Astrocyte (in vitro differentiated cells and primary cell): ENCODE results near the gene FNDC11. TPM values are rescaled to one million over a fixed set of nuclear protein-coding genes. Genes with fewer than 3 reads are reported as not detected.

Experiments
- DNase-seq: peaks from one replicate; pipeline ENCODE4 v3.0.0-alpha.2; 2010; ENCODE audit warnings: low read depth
- FAIRE-seq: peaks from 2 replicates; lab custom pipeline; 2011; peaks lifted over from hg19 to GRCh38; lab: Jason Lieb, UNC
- H2AFZ ChIP-seq: 2 replicates; pipeline ENCODE4 v1.6.0; 2012; ENCODE audit warnings: low read depth, low read length, inconsistent platforms
- H3K27ac ChIP-seq: 2 replicates; pipeline ENCODE4 v1.5.1; 2011; ENCODE audit warnings: low read depth, low read length, inconsistent platforms
- H3K27me3 ChIP-seq: 2 replicates; pipeline ENCODE4 v1.6.0; 2011; ENCODE audit warnings: low read length, inconsistent platforms; ENCODE audit not compliant: insufficient read depth
- H3K36me3 ChIP-seq: 2 replicates; pipeline ENCODE4 v1.5.1; 2011; ENCODE audit warnings: low read length, inconsistent platforms; ENCODE audit not compliant: insufficient read depth
- H3K4me1 ChIP-seq: 2 replicates; pipeline ENCODE4 v1.5.1; 2011; ENCODE audit warnings: low read length, inconsistent platforms; ENCODE audit not compliant: insufficient read depth
- H3K4me2 ChIP-seq: 2 replicates; pipeline ENCODE4 v1.6.0; 2012; ENCODE audit warnings: low read length, inconsistent platforms
- H3K4me3 ChIP-seq: 2 replicates; pipeline ENCODE4 v1.5.1; 2011; ENCODE audit warnings: low read depth, mild to moderate bottlenecking, low read length, inconsistent platforms; ENCODE audit not compliant: insufficient read depth
- H3K79me2 ChIP-seq: 2 replicates; pipeline ENCODE4 v1.6.0; 2012; ENCODE audit warnings: mild to moderate bottlenecking, low read length, inconsistent platforms; ENCODE audit not compliant: insufficient read depth
- H3K9ac ChIP-seq: 2 replicates; pipeline ENCODE4 v1.6.0; 2012; ENCODE audit warnings: mild to moderate bottlenecking, low read length, inconsistent platforms
- H3K9me3 ChIP-seq: 2 replicates; pipeline ENCODE4 v1.5.1; 2012; ENCODE audit warnings: low read depth, mild to moderate bottlenecking, low read length, inconsistent platforms; ENCODE audit not compliant: insufficient read depth
- H4K20me1 ChIP-seq: 2 replicates; pipeline ENCODE4 v1.6.0; 2012; ENCODE audit warnings: low read length, inconsistent platforms; ENCODE audit not compliant: insufficient read depth
- H3K27ac Mint-ChIP-seq: one replicate; pipeline ENCODE4 v1.8.0; 2021; ENCODE audit warnings: mild to moderate bottlenecking, mixed read lengths; ENCODE audit not compliant: unreplicated experiment
- H3K27me3 Mint-ChIP-seq: one replicate; pipeline ENCODE4 v1.8.0; 2021; ENCODE audit warnings: low read depth, mixed read lengths; ENCODE audit not compliant: unreplicated experiment
- H3K36me3 Mint-ChIP-seq: one replicate; pipeline ENCODE4 v1.8.0; 2021; ENCODE audit warnings: low read depth, mixed read lengths; ENCODE audit not compliant: unreplicated experiment
- H3K4me1 Mint-ChIP-seq: one replicate; pipeline ENCODE4 v1.8.0; 2021; ENCODE audit warnings: low read depth, mixed read lengths; ENCODE audit not compliant: unreplicated experiment
- H3K4me3 Mint-ChIP-seq: one replicate; pipeline ENCODE4 v1.8.0; 2021; ENCODE audit warnings: mild to moderate bottlenecking, moderate library complexity, mixed read lengths; ENCODE audit not compliant: unreplicated experiment
- H3K9me3 Mint-ChIP-seq: one replicate; pipeline ENCODE4 v1.8.0; 2021; ENCODE audit warnings: mild to moderate bottlenecking, mixed read lengths; ENCODE audit not compliant: unreplicated experiment
- EZH2 ChIP-seq: IDR thresholded peaks from 2 replicates; pipeline ENCODE4 v1.6.1; 2012; ENCODE audit warnings: mild to moderate bottlenecking, low read length, inconsistent platforms; ENCODE audit not compliant: insufficient read depth
- total RNA-seq: library from RNA; stranded (reverse); gene quantifications from 2 replicates; pipeline ENCODE4 v1.2.1, GENCODE V29; 2021
- TF ChIP-seq, protein P1 (sequence below): IDR thresholded peaks from 2 replicates; pipeline ENCODE4 v1.5.1; 2011; ENCODE audit warnings: low read depth, mild to moderate bottlenecking, inconsistent platforms, low read length, moderate library complexity; ENCODE audit not compliant: insufficient read depth

The FNDC11 gene
- total RNA-seq, 1 donor from 2014 or later, result 0.20 TPM

DNA sequence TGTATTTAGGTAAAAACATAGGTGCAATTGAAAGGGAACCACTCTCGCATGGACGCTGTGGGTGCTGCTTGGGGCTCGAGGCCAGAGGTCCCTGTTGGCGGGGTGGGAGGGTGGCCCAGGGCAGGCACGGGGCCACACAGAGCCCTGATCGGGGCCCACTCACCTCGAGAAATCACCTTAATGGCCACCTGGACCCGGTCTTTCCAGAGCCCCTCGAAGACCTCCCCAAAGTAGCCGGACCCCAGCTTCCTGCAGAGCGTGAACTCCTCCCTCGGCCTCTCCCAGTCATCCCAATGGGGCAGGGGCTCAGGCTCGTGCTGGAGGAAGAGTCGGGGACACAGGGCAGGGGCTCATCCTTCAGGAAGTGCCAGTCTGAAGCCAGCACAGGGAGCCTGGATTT is 20.6 kb upstream of the FNDC11 start:
- no peaks in the 10 kb centered on the region for H3K36me3 Mint-ChIP-seq
- no peak overlapping the region for H3K4me3 ChIP-seq
- no peaks in the 10 kb centered on the region for H3K27me3 ChIP-seq
- no peaks in the 10 kb centered on the region for H3K27me3 Mint-ChIP-seq
- H3K9me3 ChIP-seq, result no peaks in the 10 kb centered on the region
- H3K4me1 ChIP-seq, result peaks cover 8% of the 10 kb centered on the region
- no peak overlapping the region for H3K9ac ChIP-seq
- TF ChIP-seq EZH2, result no peak
- TF ChIP-seq, protein P1, sequence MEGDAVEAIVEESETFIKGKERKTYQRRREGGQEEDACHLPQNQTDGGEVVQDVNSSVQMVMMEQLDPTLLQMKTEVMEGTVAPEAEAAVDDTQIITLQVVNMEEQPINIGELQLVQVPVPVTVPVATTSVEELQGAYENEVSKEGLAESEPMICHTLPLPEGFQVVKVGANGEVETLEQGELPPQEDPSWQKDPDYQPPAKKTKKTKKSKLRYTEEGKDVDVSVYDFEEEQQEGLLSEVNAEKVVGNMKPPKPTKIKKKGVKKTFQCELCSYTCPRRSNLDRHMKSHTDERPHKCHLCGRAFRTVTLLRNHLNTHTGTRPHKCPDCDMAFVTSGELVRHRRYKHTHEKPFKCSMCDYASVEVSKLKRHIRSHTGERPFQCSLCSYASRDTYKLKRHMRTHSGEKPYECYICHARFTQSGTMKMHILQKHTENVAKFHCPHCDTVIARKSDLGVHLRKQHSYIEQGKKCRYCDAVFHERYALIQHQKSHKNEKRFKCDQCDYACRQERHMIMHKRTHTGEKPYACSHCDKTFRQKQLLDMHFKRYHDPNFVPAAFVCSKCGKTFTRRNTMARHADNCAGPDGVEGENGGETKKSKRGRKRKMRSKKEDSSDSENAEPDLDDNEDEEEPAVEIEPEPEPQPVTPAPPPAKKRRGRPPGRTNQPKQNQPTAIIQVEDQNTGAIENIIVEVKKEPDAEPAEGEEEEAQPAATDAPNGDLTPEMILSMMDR, result no peak
- H3K36me3 ChIP-seq, result no peaks in the 10 kb centered on the region
- no peaks in the 10 kb centered on the region for H3K9me3 Mint-ChIP-seq
- H3K4me3 Mint-ChIP-seq, result no peak overlapping the region
- no peaks in the 10 kb centered on the region for H3K79me2 ChIP-seq
- no peak overlapping the region for H3K4me2 ChIP-seq
- no peaks in the 10 kb centered on the region for H4K20me1 ChIP-seq
- DNase-seq, result no peak
- no peak overlapping the region for H3K27ac Mint-ChIP-seq
- H2AFZ ChIP-seq, result no peak overlapping the region
- no peak for FAIRE-seq
- H3K27ac ChIP-seq, result no peak overlapping the region
- no peaks in the 10 kb centered on the region for H3K4me1 Mint-ChIP-seq

GRCh38 chr20:63533871-63534393 is 20.0 kb upstream of the FNDC11 start:
- Mint-ChIP-seq H3K4me3 (no peak overlapping the region), H3K27ac (no peak overlapping the region), H3K4me1 (no peaks in the 10 kb centered on the region), H3K27me3 (no peaks in the 10 kb centered on the region), H3K36me3 (no peaks in the 10 kb centered on the region), H3K9me3 (no peaks in the 10 kb centered on the region)
- no peak overlapping the region for H3K9ac ChIP-seq
- DNase-seq (no peak), FAIRE-seq (no peak)
- H3K27me3 ChIP-seq, result no peaks in the 10 kb centered on the region
- H3K4me2 ChIP-seq, result no peak overlapping the region
- H3K4me3 ChIP-seq, result no peak overlapping the region
- H4K20me1 ChIP-seq, result no peaks in the 10 kb centered on the region
- H3K27ac ChIP-seq, result no peak overlapping the region
- H2AFZ ChIP-seq, result no peak overlapping the region
- H3K4me1 ChIP-seq, result peaks cover 8% of the 10 kb centered on the region
- H3K9me3 ChIP-seq, result no peaks in the 10 kb centered on the region
- H3K79me2 ChIP-seq, result no peaks in the 10 kb centered on the region
- H3K36me3 ChIP-seq, result no peaks in the 10 kb centered on the region
- TF ChIP-seq, protein P1, result no peak
- no peak for TF ChIP-seq EZH2

- H3K27me3 Mint-ChIP-seq, result no peaks in the 10 kb centered on the region
- Histone ChIP-seq H3K9ac (no peak overlapping the region), H4K20me1 (no peaks in the 10 kb centered on the region), H3K36me3 (no peaks in the 10 kb centered on the region), H3K4me3 (no peak overlapping the region), H3K9me3 (no peaks in the 10 kb centered on the region), H2AFZ (no peak overlapping the region), H3K4me2 (no peak overlapping the region), H3K27ac (no peak overlapping the region), H3K79me2 (no peaks in the 10 kb centered on the region), H3K4me1 (peaks cover 8% of the 10 kb centered on the region), H3K27me3 (no peaks in the 10 kb centered on the region)
- FAIRE-seq (no peak), DNase-seq (no peak)
- no peak overlapping the region for H3K27ac Mint-ChIP-seq
- H3K36me3 Mint-ChIP-seq, result no peaks in the 10 kb centered on the region
- TF ChIP-seq, protein P1, result no peak
- no peak for TF ChIP-seq EZH2
- no peaks in the 10 kb centered on the region for H3K4me1 Mint-ChIP-seq
- no peak overlapping the region for H3K4me3 Mint-ChIP-seq
- no peaks in the 10 kb centered on the region for H3K9me3 Mint-ChIP-seq
These were observed 19.5 kb upstream of the FNDC11 start for GRCh38 chr20:63534427-63534830.
